Measurements from ENCODE around the gene AOC1. TPM values are rescaled to one million over a fixed set of nuclear protein-coding genes. Genes with fewer than 3 reads are reported as not detected.

Gene AOC1
- total and polyA plus RNA-seq, 7 donors = 0.08 to 0.25 TPM; not detected in 5

- Histone ChIP-seq H3K4me1 (no peaks in the 10 kb centered on the region), H3K27ac (no peak overlapping the region), H3K36me3 (ENCODE audit: insufficient read depth in 1 of 2, low read depth in 1 of 2) (no peaks in the 10 kb centered on the region), H3K4me3 (no peak overlapping the region), H3K27me3 (ENCODE audit: insufficient read depth in 3 of 3, low read length in 2 of 3) (peaks cover 0 to 6% (median 0%) of the 10 kb centered on the region in 3 donors), H3K9me3 (no peaks in the 10 kb centered on the region)
- DNase-seq (no peak), ATAC-seq (no peak)
- intact Hi-C loops (cut with DNase I) = no loop called here
- WGBS, 3 donors = 87 to 95% (median 92%) methylated on average over 20 of the region's 20 CpGs
- TF ChIP-seq, protein P1, sequence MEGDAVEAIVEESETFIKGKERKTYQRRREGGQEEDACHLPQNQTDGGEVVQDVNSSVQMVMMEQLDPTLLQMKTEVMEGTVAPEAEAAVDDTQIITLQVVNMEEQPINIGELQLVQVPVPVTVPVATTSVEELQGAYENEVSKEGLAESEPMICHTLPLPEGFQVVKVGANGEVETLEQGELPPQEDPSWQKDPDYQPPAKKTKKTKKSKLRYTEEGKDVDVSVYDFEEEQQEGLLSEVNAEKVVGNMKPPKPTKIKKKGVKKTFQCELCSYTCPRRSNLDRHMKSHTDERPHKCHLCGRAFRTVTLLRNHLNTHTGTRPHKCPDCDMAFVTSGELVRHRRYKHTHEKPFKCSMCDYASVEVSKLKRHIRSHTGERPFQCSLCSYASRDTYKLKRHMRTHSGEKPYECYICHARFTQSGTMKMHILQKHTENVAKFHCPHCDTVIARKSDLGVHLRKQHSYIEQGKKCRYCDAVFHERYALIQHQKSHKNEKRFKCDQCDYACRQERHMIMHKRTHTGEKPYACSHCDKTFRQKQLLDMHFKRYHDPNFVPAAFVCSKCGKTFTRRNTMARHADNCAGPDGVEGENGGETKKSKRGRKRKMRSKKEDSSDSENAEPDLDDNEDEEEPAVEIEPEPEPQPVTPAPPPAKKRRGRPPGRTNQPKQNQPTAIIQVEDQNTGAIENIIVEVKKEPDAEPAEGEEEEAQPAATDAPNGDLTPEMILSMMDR (IDR thresholded peaks at IDR 0.05) = no peak
Measured at GRCh38 chr7:150824379-150825177, 27.7 kb upstream of the AOC1 start.

DNA sequence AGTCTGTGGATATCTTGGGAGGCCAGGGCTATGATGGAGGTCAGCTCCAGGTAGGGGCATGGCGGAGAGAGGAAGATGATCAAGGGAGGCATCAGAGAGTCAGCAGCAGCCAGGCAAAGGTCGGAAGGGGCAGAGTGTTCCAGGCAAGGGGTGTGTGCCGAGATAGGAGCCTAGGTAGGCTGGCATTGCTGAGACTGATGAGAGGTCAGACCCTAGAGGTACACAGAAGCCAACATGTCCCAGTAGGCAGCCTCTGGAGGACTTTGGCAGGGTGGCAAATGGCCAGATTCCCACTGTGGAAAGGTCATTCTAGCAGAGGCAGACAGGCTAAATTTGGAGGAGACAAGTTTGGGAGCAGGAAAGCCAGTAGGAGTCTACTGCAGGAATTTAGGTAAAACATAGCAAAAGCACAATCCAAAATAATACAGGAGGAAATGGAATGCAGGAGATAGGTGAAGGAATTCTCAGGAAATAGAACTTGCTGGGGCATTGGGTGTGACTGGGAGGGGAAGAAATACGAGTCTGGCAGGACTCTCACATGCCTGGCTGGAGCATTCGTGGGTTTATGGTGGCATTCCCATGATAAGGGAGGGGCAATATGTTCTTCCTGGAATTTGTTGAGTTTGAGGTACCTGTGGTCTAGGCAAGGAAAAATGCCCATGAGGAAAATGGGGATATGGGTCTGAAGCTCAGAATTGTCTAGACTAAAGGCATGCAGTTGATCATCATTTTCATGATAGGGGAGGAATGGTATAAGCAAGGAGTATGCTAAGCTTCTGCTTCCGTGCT is 26.1 kb upstream of the AOC1 start:
- H3K9me3 ChIP-seq = no peaks in the 10 kb centered on the region
- TF ChIP-seq, protein P1 (IDR thresholded peaks at IDR 0.05) = no peak
- DNase-seq (no peak), ATAC-seq (no peak)
- H3K36me3 ChIP-seq (ENCODE audit: insufficient read depth in 1 of 2, low read depth in 1 of 2) = no peaks in the 10 kb centered on the region
- H3K27ac ChIP-seq = no peak overlapping the region
- H3K4me1 ChIP-seq = no peaks in the 10 kb centered on the region
- H3K27me3 ChIP-seq (ENCODE audit: insufficient read depth in 3 of 3, low read length in 2 of 3) = peaks cover 0 to 6% (median 0%) of the 10 kb centered on the region in 3 donors
- intact Hi-C loops (cut with DNase I) = no loop called here
- 60 to 67% (median 61%) methylated on average over 6 of the region's 6 CpGs for WGBS, 3 donors
- no peak overlapping the region for H3K4me3 ChIP-seq

- Histone ChIP-seq H3K36me3 (ENCODE audit: insufficient read depth in 1 of 2, low read depth in 1 of 2) (no peaks in the 10 kb centered on the region), H3K27me3 (ENCODE audit: insufficient read depth in 3 of 3, low read length in 2 of 3) (peaks cover 0 to 8% (median 0%) of the 10 kb centered on the region in 3 donors), H3K4me1 (no peaks in the 10 kb centered on the region), H3K9me3 (no peaks in the 10 kb centered on the region), H3K4me3 (no peak overlapping the region), H3K27ac (no peak overlapping the region)
- intact Hi-C loops (cut with DNase I) = no loop called here
- 70 to 96% (median 95%) methylated on average over 2 of the region's 2 CpGs for WGBS, 3 donors
- TF ChIP-seq, protein P1 (IDR thresholded peaks at IDR 0.05) = no peak
- no peak for DNase-seq
- no peak for ATAC-seq
Measured at GRCh38 chr7:150828384-150828783, 23.9 kb upstream of the AOC1 start.

DNA sequence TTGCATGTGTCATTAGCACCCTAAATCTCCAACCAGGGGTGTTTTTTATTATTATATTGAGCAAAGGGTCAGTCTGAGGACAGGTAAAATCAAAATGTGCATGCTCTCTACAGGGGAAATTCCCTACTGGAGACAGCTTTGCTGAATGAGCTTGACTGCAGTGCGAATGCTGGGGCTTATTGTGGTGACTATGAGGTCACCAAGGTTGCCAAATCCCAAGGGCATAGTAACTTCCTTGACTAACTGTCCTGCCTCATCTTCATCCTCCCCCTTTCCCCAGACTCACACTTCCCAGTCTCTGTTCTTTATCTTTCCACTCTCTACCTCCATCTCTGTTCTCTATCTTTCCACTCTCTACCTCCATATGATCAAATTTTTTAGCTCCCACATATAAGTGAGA is 22.9 kb upstream of the AOC1 start:
- DNase-seq (no peak), ATAC-seq (no peak)
- 35 to 57% (median 50%) methylated on average over 1 of the region's 1 CpG for WGBS, 3 donors
- intact Hi-C loops (cut with DNase I) = no loop called here
- Histone ChIP-seq H3K27me3 (ENCODE audit: insufficient read depth in 3 of 3, low read length in 2 of 3) (peaks cover 0 to 11% (median 0%) of the 10 kb centered on the region in 3 donors), H3K9me3 (no peaks in the 10 kb centered on the region), H3K4me3 (no peak overlapping the region), H3K4me1 (no peaks in the 10 kb centered on the region), H3K36me3 (ENCODE audit: insufficient read depth in 1 of 2, low read depth in 1 of 2) (no peaks in the 10 kb centered on the region), H3K27ac (no peak overlapping the region)
- TF ChIP-seq, protein P1 (IDR thresholded peaks at IDR 0.05) = no peak

All from psoas muscle (tissue), 8 donors.